Subcutaneous adipose tissue (tissue), 4 donors: Measurements from ENCODE around the gene PITPNM1. TPM values are rescaled to one million over a fixed set of nuclear protein-coding genes. Genes with fewer than 3 reads are reported as not detected.

Experiments
- total RNA-seq, 4 donors: library from RNA; depleted of rRNA; stranded (reverse); fragments of >200 nt; gene quantifications; one replicate each; pipeline ENCODE4 v1.1.0, GENCODE V29; 2016
- TF ChIP-seq, protein P1 (sequence below): fragments of 450-650 bp; IDR thresholded peaks from one replicate; pipeline ENCODE4 v1.5.1; 2016; ENCODE audit warnings: low read depth, mild to moderate bottlenecking, control low read depth, antibody characterized with exemption, moderate library complexity

PITPNM1 gene
- total RNA-seq, 4 donors from 2014 or later, result 9.2 to 14.9 (median 11.9) TPM

DNA sequence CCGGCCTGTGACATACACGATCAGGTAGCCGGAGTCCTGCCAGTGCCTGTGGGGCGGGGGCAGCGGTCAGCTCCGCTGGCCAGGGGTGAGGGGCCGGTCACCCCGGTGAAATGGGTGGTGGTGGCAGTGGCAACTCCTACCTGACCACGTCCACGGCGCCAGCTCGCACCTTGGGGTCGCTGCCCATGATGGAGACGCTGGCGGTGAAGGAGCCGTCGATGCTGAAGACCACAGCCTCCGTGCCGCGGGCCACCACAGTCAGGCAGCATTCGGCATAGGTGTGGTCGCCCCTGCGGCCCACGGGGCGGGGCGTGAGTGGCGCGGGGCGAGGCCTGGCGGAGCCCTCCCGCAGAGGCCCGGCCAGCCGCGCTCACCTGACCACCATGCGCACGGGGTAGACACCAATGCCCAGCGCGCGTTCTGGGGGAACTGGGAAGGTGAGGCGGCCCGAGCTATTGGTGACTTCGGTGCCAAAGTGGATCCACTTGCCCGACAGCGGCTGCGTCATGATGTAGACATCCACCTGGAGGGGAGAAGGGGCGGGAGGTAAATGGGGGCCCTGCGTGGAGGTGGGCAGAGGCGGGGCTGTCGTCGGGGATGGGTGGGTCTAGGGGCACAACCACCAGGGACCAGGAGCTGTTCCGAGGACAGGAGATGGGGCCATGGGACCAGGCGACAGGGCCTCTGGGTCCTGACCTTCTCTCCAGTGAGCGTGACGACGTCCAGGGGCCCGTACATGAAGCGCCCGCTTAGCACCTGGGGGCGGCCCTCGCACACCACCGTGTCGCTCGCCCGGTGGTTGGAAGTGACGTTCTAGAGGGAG, 11.4 kb downstream of the PITPNM1 start:
- TF ChIP-seq, protein P1, sequence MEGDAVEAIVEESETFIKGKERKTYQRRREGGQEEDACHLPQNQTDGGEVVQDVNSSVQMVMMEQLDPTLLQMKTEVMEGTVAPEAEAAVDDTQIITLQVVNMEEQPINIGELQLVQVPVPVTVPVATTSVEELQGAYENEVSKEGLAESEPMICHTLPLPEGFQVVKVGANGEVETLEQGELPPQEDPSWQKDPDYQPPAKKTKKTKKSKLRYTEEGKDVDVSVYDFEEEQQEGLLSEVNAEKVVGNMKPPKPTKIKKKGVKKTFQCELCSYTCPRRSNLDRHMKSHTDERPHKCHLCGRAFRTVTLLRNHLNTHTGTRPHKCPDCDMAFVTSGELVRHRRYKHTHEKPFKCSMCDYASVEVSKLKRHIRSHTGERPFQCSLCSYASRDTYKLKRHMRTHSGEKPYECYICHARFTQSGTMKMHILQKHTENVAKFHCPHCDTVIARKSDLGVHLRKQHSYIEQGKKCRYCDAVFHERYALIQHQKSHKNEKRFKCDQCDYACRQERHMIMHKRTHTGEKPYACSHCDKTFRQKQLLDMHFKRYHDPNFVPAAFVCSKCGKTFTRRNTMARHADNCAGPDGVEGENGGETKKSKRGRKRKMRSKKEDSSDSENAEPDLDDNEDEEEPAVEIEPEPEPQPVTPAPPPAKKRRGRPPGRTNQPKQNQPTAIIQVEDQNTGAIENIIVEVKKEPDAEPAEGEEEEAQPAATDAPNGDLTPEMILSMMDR, result no peak

DNA sequence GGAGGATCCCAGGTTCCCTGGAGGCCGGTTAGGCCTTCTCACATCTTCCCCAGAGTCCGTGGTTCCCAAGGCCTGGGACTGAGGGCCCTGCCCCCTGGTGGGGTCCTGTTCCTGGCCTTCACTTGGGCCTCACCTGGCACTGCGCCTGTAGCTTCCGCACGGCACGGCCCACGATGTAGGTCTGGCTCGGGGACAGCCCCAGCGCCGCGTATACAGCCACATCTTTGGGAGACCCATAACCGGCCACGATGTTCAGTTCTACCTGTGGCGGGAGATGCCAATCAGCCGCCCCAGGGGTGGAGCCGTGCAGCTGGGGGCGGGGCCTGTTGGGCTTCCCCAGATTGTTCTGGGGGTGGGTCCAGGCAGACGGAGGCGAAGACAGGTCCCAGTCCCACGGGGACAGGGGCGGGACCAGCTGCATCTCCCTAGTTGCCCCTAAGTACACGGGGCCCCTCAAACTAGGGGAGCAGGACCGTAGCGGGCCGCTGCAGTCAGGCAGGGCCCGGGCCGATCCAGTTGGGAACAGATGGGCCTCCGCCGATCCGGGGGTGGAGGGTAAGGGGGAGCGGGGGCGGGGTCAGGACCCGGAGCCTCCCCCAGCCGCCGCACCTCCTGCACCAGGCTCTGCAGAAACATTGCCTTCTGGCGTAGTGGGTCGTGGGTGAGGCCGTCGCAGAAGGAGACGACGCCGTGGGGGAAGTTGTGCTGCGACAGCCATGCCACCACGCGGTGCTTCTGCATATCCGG, 12.2 kb downstream of the PITPNM1 start:
- TF ChIP-seq, protein P1, result no peak

- TF ChIP-seq, protein P1, result no peak
These were observed 13.0 kb downstream of the PITPNM1 start for GRCh38 chr11:67492069-67492727.

- TF ChIP-seq, protein P1, result no peak
These were observed 13.7 kb downstream of the PITPNM1 start for GRCh38 chr11:67491276-67492068.

- TF ChIP-seq, protein P1, result no peak
These were observed 14.5 kb downstream of the PITPNM1 start for GRCh38 chr11:67490727-67491065.

DNA sequence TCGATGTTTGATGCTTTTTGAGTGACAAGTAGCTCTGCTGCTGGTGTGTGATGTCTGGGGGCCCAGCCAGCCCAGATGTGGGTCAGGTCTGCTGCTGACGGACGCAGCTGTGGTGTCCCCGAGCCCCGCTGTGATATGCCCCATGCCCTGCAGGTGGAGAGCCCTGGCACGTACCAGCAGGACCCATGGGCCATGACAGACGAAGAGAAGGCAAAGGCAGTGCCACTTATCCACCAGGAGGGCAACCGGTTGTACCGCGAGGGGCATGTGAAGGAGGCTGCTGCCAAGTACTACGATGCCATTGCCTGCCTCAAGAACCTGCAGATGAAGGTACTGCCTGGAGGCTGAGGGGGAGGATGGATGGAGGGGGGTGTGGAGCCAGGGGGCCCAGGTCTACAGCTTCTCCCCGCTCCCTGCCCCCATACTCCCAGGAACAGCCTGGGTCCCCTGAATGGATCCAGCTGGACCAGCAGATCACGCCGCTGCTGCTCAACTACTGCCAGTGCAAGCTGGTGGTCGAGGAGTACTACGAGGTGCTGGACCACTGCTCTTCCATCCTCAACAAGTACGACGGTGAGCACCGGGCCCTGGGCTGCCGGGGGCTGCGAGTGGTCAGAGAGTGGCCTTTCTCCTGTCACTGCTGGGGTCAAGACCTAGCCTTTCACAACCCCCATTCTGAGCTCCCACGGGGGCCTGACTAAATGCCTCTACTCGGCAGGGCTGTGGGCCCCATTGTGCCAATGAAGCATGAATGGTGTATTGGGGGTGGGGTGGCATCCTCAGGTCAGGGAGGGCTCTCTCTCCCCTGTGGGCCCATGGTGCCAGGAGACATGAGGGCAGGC, 15.1 kb downstream of the PITPNM1 start:
- TF ChIP-seq, protein P1, result no peak
